A673 (cell line): ENCODE data around the gene DMRTC2.

Experiments used
- EZH2 ChIP-seq: fragments of 200-600 bp; sonication (generic); IDR thresholded peaks from 2 replicates; pipeline ENCODE4 v1.6.1; 2017; ENCODE audit warnings: borderline replicate concordance, low read depth, mild to moderate bottlenecking, mixed read lengths, antibody characterized with exemption, low read length; ENCODE audit not compliant: poor library complexity, severe bottlenecking
- TF ChIP-seq, protein P1 (sequence below): fragments of 300-800, 200-600 bp; sonication (generic); conservative IDR thresholded peaks from 2 replicates; pipeline ENCODE4 v1.5.1; 2017; ENCODE audit warnings: low read depth, mild to moderate bottlenecking, antibody characterized with exemption, low read length, moderate library complexity, mixed read lengths

DNA sequence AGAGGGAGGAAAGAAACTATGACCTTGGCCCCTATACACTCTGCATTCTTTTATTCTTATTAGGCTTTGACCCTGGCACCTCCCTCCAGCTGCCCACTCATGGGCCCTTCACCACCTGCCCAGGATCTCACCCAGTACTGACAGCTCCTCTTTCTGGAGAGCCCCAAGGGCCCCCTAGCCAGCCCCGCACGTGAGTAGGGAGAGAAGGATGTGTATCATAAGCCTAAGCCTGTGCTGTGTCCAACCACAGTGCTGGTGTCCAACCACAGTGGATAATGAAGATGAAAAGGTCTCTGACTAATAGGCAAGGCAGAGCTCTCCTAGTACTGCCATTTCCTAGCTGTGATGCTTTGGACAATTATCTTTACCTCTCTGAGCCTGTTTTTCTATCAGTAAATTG, 4.2 kb downstream of the DMRTC2 start:
- TF ChIP-seq, protein P1, sequence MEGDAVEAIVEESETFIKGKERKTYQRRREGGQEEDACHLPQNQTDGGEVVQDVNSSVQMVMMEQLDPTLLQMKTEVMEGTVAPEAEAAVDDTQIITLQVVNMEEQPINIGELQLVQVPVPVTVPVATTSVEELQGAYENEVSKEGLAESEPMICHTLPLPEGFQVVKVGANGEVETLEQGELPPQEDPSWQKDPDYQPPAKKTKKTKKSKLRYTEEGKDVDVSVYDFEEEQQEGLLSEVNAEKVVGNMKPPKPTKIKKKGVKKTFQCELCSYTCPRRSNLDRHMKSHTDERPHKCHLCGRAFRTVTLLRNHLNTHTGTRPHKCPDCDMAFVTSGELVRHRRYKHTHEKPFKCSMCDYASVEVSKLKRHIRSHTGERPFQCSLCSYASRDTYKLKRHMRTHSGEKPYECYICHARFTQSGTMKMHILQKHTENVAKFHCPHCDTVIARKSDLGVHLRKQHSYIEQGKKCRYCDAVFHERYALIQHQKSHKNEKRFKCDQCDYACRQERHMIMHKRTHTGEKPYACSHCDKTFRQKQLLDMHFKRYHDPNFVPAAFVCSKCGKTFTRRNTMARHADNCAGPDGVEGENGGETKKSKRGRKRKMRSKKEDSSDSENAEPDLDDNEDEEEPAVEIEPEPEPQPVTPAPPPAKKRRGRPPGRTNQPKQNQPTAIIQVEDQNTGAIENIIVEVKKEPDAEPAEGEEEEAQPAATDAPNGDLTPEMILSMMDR: no peak
- TF ChIP-seq EZH2: no peak
